HepG2 (cell line): ENCODE results near the gene PDE3B.

Experiments
- CTCF ChIP-seq: sonication (generic); formaldehyde crosslinking; IDR thresholded peaks from 2 replicates; pipeline ENCODE4 v1.5.0; 2020; ENCODE audit warnings: mild to moderate bottlenecking, missing genetic modification reagents, moderate library complexity
- GABPA ChIP-seq, 2 experiments: IDR thresholded peaks; 2 replicates each; pipeline ENCODE4 v1.6.1; 2011 to 2016; ENCODE audit warnings: low read depth in 2 of 2, low read length in 1 of 2, missing biosample characterization in 1 of 2, missing genetic modification characterization in 1 of 2
- GABPB1 ChIP-seq: IDR thresholded peaks from 2 replicates; pipeline ENCODE4 v1.6.1; 2016; ENCODE audit warnings: mild to moderate bottlenecking, missing genetic modification reagents, moderate library complexity, missing compliant biosample characterization
- MEIS2 ChIP-seq: sonication (generic); formaldehyde crosslinking; IDR thresholded peaks from 2 replicates; pipeline ENCODE4 v1.9.0; 2021; ENCODE audit warnings: mild to moderate bottlenecking, missing genetic modification reagents
- SMC3 ChIP-seq: IDR thresholded peaks from 2 replicates; pipeline ENCODE4 v1.6.1; 2011; ENCODE audit warnings: low read length, improper control_type of control experiment
- THAP9 ChIP-seq: sonication (generic); formaldehyde crosslinking; IDR thresholded peaks from 2 replicates; pipeline ENCODE4; 2020; ENCODE audit warnings: missing genetic modification reagents, mild to moderate bottlenecking, borderline replicate concordance
- ZNF12 ChIP-seq: sonication (generic); formaldehyde crosslinking; IDR thresholded peaks from 2 replicates; pipeline ENCODE4 v1.5.0; 2020; ENCODE audit warnings: missing genetic modification reagents
- ZNF205 ChIP-seq: IDR thresholded peaks from 2 replicates; pipeline ENCODE4 v1.6.1; 2018; ENCODE audit warnings: missing biosample characterization, missing genetic modification reagents
- TF ChIP-seq, protein P1 (sequence below): sonication (generic); formaldehyde crosslinking; IDR thresholded peaks from 2 replicates; pipeline ENCODE4 v1.8.1; 2023; ENCODE audit warnings: mild to moderate bottlenecking, inconsistent platforms, moderate library complexity, missing genetic modification reagents, borderline replicate concordance
- TF ChIP-seq, protein P2 (sequence below): sonication (generic); formaldehyde crosslinking; IDR thresholded peaks from 2 replicates; pipeline ENCODE4 v1.4.0; 2020; ENCODE audit warnings: mild to moderate bottlenecking, missing genetic modification reagents
- TF ChIP-seq, protein P3 (sequence below): conservative IDR thresholded peaks from 2 replicates; pipeline ENCODE4 v1.6.1; 2018; ENCODE audit warnings: missing genetic modification reagents

DNA sequence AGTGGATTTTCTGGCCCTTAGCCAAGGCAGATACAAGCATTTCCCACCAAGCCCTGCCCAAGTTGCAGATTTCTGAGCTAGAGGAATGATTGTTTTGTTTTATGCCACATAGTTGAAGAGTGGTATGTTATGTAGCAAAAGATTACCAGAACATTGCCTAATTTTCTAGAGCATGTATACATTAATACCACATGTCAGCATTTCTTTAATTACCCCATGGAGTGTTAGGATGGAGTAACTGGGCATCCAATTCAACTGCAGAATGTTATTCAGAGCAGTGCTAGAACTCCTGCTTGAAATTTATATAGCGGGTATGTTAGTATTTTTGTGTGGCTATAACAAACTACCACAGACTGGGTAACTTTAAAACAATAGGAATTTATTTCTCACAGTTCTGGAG lies 272.8 kb downstream of the PDE3B start:
- TF ChIP-seq SMC3: no peak
- no peak for TF ChIP-seq ZNF205 (CRISPR knock-in tag)
- no peak for TF ChIP-seq GABPA (IDR thresholded peaks at IDR 0.05; ENCODE audit: low read depth, low read length)
- no peak for TF ChIP-seq GABPA (CRISPR knock-in tag; IDR thresholded peaks at IDR 0.05; ENCODE audit: low read depth)
- no peak for TF ChIP-seq GABPB1 (CRISPR knock-in tag)
- no peak for TF ChIP-seq CTCF (CRISPR knock-in tag)
- TF ChIP-seq MEIS2 (CRISPR knock-in tag): no peak
- TF ChIP-seq ZNF12 (CRISPR knock-in tag): no peak
- no peak for TF ChIP-seq THAP9 (CRISPR knock-in tag)
- TF ChIP-seq, protein P1, sequence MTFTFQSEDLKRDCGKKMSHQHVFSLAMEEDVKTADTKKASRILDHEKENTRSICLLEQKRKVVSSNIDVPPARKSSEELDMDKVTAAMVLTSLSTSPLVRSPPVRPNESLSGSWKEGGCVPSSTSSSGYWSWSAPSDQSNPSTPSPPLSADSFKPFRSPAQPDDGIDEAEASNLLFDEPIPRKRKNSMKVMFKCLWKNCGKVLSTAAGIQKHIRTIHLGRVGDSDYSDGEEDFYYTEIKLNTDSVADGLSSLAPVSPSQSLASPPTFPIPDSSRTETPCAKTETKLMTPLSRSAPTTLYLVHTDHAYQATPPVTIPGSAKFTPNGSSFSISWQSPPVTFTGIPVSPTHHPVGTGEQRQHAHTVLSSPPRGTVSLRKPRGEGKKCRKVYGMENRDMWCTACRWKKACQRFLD: no peak
- TF ChIP-seq, protein P2, sequence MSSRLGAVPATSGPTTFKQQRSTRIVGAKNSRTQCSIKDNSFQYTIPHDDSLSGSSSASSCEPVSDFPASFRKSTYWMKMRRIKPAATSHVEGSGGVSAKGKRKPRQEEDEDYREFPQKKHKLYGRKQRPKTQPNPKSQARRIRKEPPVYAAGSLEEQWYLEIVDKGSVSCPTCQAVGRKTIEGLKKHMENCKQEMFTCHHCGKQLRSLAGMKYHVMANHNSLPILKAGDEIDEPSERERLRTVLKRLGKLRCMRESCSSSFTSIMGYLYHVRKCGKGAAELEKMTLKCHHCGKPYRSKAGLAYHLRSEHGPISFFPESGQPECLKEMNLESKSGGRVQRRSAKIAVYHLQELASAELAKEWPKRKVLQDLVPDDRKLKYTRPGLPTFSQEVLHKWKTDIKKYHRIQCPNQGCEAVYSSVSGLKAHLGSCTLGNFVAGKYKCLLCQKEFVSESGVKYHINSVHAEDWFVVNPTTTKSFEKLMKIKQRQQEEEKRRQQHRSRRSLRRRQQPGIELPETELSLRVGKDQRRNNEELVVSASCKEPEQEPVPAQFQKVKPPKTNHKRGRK (CRISPR knock-in tag): no peak
- TF ChIP-seq, protein P3, sequence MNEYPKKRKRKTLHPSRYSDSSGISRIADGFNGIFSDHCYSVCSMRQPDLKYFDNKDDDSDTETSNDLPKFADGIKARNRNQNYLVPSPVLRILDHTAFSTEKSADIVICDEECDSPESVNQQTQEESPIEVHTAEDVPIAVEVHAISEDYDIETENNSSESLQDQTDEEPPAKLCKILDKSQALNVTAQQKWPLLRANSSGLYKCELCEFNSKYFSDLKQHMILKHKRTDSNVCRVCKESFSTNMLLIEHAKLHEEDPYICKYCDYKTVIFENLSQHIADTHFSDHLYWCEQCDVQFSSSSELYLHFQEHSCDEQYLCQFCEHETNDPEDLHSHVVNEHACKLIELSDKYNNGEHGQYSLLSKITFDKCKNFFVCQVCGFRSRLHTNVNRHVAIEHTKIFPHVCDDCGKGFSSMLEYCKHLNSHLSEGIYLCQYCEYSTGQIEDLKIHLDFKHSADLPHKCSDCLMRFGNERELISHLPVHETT (CRISPR knock-in tag): no peak
